PC-3 (cell line): ENCODE measurements around the gene NOL6.

Source experiments
- CTCF ChIP-seq: fragments of 300-600 bp; sonication (generic); conservative IDR thresholded peaks from 2 replicates; pipeline ENCODE4 v1.5.1; 2017; ENCODE audit warnings: antibody characterized with exemption, low read depth, mild to moderate bottlenecking, low read length
- EZH2 ChIP-seq: fragments of 300-600 bp; sonication (generic); IDR thresholded peaks from one replicate; pipeline ENCODE4 v1.6.1; 2017; ENCODE audit warnings: antibody characterized with exemption, mild to moderate bottlenecking, low read length; ENCODE audit not compliant: unreplicated experiment
- EZH2phosphoT487 ChIP-seq: fragments of 300-600 bp; sonication (generic); IDR thresholded peaks from 2 replicates; pipeline ENCODE4 v1.6.1; 2018; ENCODE audit warnings: mild to moderate bottlenecking, antibody characterized with exemption, low read length, borderline replicate concordance

GRCh38 chr9:33498387-33498786, 24.7 kb upstream of the NOL6 start:
- TF ChIP-seq CTCF: no peak; the same call in 1 of the 2 replicates
- TF ChIP-seq EZH2: no peak
- no peak for TF ChIP-seq EZH2phosphoT487
